SW 1271 (cell line): Measurements from ENCODE around the gene TRMO.

Experiments used
- DNase-seq, 2 experiments: peaks; one replicate each; lab custom pipeline; 2025; lab: John Stamatoyannopoulos, UW

TRMO gene

DNA sequence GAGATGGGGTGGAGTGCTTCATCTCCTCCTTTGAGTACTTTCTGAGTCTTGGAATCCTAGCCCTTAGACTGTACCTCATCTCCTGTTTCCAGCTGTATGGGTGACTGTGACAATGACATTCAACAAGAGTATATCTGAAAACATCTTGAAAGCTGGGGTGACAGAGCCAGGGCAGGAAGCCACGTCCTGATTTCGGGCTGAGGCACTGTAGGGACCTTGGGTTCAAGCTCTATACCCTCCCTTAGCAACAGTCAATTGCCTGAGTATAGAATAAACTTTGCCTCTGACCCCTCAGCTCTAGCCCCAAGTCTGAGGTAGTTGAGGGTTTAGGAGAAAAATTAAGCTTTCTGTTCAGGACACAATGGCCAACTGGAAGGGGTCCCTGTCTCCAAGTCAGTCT, 63.0 kb downstream of the TRMO start:
- DNase-seq: no peak

DNA sequence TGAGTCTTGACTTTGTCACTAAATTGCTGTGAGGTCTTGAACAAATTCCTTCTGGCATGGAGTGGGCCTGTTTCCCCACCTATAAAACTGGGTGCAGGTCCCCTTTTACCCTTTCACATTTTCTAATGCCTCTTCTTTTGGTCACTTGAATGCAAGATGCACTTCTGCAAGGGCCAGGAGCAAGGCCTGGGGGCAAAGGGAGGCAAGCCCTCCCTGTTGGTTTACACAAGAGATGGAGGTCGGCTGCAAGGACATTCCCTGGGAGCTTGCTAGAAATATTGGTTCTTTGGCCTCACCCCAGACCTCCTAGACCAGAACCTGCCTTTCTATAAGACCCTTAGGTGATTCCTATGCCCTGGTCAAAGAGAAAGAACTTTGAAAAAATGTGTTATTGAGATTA, 63.5 kb downstream of the TRMO start:
- no peak for DNase-seq

DNA sequence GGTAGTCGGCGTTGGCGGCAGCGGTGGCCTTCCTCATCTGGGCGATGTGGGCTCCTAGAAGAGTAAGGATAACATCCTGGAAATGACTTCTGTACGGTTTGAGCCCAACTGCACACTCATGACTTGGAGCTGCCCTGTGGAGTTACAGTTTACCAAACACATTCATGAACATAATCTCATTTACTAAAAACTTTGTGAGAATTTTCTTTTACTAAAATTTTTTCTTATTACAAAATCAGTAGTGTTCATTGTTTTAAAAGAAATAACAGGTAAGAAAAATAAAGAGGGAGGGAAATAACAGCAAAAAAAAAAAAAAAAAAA, 63.9 kb downstream of the TRMO start:
- DNase-seq: no peak

DNA sequence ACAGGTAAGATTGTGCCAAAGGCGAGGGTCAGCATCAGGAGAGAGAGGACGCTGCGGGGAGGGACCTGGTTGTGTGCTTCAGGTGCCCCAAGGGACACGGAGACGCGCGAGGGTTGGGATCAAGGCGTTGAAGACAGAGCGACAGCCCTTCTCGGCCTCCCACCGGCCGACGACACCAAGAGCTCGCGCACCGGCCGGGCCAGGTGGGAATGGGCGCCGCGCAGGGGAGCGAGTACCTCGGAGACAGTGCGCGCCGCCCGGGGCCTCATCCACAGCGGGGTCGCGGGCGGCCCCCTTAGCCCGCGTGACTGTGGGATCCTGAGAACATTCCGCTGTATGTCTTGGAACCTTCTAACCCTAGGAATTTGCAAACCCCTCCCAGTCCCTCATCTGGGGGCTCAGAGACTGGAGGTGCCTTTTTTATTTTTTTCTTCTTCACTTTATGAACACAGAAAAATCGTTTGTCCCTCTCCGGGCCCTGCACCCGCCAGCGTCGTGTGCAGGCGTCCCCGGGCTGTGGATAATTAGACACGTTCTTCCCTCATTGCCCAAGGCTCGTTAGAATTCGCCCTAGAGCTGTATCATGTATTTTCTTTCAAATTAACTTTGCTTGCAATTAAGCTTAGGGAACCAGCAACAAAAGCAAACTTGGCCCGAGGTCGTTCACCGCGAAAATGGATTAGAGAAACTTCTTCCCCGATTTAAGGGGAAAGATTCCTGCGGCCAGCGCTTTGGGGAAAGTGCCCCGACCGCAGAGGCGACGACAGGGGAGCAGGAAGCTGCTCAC, 64.5 kb downstream of the TRMO start:
- DNase-seq: no peak

DNA sequence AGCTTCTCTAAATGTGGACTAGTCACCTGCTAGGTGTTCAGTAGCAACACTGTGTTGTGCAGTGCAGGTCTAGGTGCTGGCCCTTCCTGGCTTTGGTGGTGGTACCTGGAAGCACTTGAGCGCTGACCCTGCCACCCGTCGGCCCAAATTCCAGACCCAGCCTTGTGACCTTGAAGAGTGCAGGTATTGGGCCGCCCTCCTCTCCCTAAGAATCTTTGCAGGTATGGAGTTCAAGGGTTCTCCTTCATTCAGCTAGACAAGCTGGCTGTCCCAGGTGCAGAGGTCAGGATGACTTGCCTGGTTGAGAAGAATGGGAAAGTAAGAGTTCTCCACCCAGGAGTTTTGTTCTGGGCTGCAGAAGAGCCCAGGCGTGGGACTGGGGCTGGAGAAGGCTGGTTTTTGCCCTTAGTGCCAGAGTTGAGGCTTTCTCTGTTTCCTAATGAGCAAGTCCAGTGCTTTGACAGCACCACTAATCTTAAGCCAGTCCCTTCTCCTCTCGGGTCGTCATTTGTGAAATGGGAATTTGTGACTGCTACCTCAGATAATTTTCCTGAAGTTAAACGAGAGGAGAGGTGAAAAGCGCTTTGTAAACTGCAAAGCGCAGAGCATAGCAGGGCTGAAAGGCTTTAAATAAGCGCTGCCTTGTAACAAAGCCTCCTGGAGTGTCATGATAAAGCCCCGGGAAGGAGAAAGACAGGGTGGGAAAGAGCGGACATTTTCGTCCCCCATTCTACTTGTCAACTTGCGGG, 65.3 kb downstream of the TRMO start:
- DNase-seq: no peak

DNA sequence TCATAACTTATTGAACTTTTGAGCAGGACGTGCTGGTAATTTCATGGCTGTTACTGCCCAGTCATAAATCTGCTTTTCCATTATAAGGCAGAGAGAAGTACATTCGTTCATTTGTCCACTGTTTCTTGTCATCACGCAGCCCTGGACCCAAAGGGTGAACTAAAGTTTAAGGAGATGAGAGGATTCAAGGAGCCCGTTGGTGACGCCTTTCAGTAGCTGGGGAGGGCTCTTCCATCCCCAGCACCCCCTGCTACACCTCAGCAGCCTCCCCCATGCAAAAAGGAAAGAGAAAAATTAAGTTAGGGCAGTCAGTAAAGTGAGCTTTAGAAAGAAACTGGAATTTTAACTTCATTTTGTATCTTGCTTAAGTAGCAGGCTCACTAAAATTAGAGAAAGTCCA, 66.4 kb downstream of the TRMO start:
- no peak for DNase-seq

DNA sequence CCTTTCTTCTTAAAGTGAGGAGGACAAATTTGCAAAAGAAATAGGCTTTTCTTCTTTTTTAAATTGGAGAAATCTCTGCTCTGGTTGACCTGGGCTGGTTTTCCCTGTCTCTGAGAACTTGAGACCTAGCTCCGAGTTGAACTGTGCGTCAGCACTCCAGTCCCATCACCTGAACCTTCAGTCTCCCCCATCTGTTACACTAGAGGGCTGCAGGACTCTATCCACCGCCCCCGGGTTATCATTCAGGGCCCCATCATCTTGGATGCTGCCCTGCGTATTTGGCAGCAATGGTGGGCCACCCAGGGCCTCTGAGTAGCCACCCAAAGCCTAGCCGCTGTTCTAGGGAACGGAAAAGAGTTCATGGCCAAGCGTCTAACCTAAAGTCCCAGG, 66.8 kb downstream of the TRMO start:
- DNase-seq: no peak

DNA sequence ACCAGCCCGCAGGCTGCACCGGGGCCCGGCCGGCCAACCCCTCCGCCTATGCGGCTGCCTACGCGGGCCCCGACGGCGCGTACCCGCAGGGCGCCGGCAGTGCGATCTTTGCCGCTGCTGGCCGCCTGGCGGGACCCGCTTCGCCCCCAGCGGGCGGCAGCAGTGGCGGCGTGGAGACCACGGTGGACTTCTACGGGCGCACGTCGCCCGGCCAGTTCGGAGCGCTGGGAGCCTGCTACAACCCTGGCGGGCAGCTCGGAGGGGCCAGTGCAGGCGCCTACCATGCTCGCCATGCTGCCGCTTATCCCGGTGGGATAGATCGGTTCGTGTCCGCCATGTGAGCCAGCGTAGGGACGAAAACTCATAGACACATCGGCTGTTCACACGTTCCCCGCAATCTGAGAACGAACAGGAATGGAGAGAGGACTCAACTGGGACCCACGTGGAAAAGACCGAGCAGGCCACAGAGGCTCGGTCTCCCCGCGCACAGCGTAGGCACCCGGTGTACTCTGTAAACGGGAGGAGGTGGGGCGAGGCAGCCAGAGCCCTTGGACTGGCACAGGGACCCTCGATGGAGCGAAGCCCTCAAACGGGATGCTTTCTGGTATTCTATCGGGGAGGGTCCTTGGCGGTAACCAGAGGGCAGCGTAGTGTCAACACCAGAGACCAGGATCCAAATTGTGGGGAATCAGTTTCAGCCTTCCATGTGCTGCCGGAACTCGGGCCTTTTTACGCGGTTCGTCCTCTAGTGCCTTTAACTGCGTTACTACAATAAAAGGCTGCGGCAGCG, 67.4 kb downstream of the TRMO start:
- DNase-seq: no peak
